Measurements from ENCODE around the gene KRTAP15-1.

Gene KRTAP15-1, protein sequence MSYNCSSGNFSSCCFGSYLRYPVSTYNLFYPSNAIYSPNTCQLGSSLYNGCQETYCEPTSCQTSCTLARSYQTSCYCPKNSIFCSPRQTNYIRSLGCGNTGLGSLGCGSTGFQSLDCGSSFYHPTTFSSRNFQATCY

GRCh38 chr21:30439975-30440374 is at the start of gene KRTAP15-1:
Gene KRTAP15-1, plus strand, starts transcription at chr21:30440275. Its CDS starts 53 bp downstream, at chr21:30440328.
- no peak for DNase-seq (ENCODE audit: low read depth)

GRCh38 chr21:30391492-30392025 is 48.5 kb upstream of the KRTAP15-1 start:
- DNase-seq (ENCODE audit: low read depth) = no peak

- no peak for DNase-seq (ENCODE audit: low read depth)
These were observed 44.3 kb upstream of the KRTAP15-1 start, which contains the start of gene KRTAP13-1 for GRCh38 chr21:30395731-30396130. Gene KRTAP13-1, plus strand, starts transcription at chr21:30396031. Its CDS starts 56 bp downstream, at chr21:30396087.

- DNase-seq (ENCODE audit: low read depth) = no peak
These were observed 31.1 kb upstream of the KRTAP15-1 start for GRCh38 chr21:30408782-30409494.

GRCh38 chr21:30415993-30416392 is 24.1 kb upstream of the KRTAP15-1 start:
- DNase-seq (ENCODE audit: low read depth) = no peak

GRCh38 chr21:30425826-30426225 is 14.2 kb upstream of the KRTAP15-1 start, which contains the start of gene KRTAP13-3:
Gene KRTAP13-3, minus strand, starts transcription at chr21:30425926. Its CDS starts 14 bp downstream, at chr21:30425912.
- DNase-seq (ENCODE audit: low read depth) = no peak

DNA sequence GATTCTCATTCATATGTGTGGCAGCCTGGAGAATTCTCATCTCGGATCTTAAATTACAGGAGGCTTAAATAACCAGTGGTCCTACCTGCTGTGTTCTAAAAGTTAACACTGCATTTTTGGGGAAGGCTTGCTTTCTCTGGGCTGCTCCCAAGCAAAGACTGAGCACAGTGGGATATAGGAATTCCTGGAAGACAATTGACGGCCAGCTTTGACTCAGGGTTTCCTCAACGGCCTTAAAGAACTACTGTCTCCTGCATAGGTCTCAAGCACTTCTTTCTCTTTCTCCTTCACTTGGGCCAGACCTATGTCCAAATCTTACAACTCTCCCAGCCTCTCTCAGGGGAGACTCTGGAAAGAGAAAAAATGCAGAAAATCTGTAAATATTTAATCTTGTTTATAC is 13.3 kb upstream of the KRTAP15-1 start:
- DNase-seq (ENCODE audit: low read depth) = no peak

GRCh38 chr21:30430170-30430655 is 9.9 kb upstream of the KRTAP15-1 start, which contains the start of gene KRTAP13-4:
Gene KRTAP13-4, plus strand, starts transcription at chr21:30430220. Its CDS starts 56 bp downstream, at chr21:30430276.
- no peak for DNase-seq (ENCODE audit: low read depth)

GRCh38 chr21:30434033-30434631 is 5.9 kb upstream of the KRTAP15-1 start:
- DNase-seq (ENCODE audit: low read depth) = no peak

DNA sequence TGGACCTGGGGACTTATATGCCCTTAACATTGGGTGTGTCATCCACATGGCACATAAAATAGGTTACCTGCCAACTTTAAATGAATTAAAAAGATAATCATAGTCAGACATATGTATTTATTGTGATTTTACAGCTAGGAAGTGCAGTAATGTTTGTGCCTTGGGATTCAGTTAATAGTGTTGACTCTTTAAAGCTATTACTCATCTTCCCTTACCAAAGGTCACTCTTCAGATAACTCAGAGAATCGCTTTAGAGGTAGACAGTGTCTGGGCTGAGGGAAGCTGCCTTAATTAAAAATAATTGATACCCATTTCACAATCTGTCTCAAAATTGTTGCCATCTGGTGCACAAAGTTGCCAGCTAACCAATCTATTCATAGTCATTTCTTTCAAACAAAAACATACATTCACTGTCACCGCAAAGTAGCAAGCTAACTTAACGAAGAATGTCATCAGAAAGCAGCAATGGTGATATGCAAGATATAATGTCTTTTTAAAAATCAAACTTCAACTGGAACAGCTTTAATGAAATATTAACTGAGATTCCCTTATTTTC is 3.0 kb upstream of the KRTAP15-1 start:
- no peak for DNase-seq (ENCODE audit: low read depth)

- DNase-seq (ENCODE audit: low read depth) = no peak
These were observed 3.2 kb downstream of the KRTAP15-1 start for GRCh38 chr21:30443226-30443625.

- DNase-seq (ENCODE audit: low read depth) = no peak
These were observed 4.1 kb downstream of the KRTAP15-1 start for GRCh38 chr21:30444204-30444603.

GRCh38 chr21:30447056-30447455 is 7.0 kb downstream of the KRTAP15-1 start:
- no peak for DNase-seq (ENCODE audit: low read depth)

GRCh38 chr21:30448514-30448913 is 8.4 kb downstream of the KRTAP15-1 start:
- DNase-seq (ENCODE audit: low read depth) = no peak

GRCh38 chr21:30463713-30464112 is 23.6 kb downstream of the KRTAP15-1 start:
- no peak for DNase-seq (ENCODE audit: low read depth)

- no peak for DNase-seq (ENCODE audit: low read depth)
These were observed 29.0 kb downstream of the KRTAP15-1 start for GRCh38 chr21:30468900-30469714.

DNA sequence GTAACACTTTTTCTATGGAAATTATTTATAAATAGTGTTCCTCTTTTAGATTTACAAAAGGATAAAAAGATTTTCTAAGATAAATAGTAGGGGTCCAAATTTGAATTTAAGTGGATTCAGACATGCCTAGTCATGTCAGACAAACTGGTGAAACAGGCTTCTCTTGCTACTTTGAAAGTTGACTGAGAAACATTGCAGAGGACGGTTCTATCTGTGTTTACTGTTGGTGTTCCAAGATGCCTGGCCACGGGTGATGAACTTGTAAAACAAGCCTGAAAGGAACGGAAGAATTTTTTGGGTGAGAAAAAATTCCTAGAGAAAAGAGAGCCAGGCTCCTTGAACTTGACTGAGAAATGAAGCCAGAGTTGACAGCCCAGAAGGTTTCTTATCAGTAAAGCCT is 37.9 kb downstream of the KRTAP15-1 start:
- no peak for DNase-seq (ENCODE audit: low read depth)

DNA sequence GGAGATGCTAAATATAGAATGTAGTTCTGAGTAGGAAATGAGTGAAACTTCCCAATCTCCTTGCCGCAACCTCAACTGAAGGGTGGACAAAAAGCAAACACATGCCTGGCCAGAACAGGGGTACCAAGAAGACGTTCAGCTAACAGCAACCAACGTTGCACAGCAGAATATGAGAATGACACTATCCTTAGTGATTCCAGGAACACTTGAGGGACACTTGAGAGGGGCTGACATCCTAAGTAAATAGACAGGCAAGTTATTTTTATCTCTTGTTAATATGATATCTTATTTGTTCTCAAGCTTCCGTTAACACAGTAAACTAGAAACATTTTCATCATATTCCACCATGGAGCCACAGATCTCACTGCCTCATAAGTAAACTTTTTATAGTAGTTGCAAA is 39.2 kb downstream of the KRTAP15-1 start:
- no peak for DNase-seq (ENCODE audit: low read depth)

- DNase-seq (ENCODE audit: low read depth) = no peak
These were observed 40.1 kb downstream of the KRTAP15-1 start, which contains the start of gene KRTAP19-1 for GRCh38 chr21:30480145-30480544. Gene KRTAP19-1, minus strand, starts transcription at chr21:30480367. Its CDS starts 50 bp downstream, at chr21:30480317.

DNA sequence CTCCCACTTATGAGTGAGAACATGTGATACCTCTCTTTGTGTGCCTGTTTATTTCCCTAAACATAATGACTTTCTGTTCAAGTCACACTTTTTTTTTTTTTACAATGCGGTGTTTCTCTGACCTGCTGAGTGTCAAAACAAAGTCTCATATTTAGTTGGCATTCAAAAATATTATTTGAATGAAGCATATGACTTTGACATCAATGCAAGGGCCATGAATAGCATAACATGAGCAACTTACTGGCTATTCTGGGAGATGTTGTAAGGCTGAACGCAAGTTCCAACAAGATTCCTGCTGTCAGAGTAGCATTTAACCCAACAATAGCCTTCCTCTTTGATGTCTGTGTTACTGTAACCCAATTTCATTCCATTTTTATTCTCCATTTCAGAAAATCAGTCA is 42.1 kb downstream of the KRTAP15-1 start:
- DNase-seq (ENCODE audit: low read depth) = no peak

- no peak for DNase-seq (ENCODE audit: low read depth)
These were observed 46.1 kb downstream of the KRTAP15-1 start for GRCh38 chr21:30486180-30486579.

Data from GM04503 (cell line).